Fibroblast of gingiva (primary cell): ENCODE data around the gene KCNH2.
"Not testable (repeated sequence)": the region's sequence is repeated elsewhere in the genome, so short reads cannot be mapped to it uniquely, and the experiment has no call there.

Experiments
- DNase-seq: peaks from one replicate; pipeline ENCODE4 v3.0.0-alpha.2; 2011; ENCODE audit warnings: low read depth

Gene KCNH2

DNA sequence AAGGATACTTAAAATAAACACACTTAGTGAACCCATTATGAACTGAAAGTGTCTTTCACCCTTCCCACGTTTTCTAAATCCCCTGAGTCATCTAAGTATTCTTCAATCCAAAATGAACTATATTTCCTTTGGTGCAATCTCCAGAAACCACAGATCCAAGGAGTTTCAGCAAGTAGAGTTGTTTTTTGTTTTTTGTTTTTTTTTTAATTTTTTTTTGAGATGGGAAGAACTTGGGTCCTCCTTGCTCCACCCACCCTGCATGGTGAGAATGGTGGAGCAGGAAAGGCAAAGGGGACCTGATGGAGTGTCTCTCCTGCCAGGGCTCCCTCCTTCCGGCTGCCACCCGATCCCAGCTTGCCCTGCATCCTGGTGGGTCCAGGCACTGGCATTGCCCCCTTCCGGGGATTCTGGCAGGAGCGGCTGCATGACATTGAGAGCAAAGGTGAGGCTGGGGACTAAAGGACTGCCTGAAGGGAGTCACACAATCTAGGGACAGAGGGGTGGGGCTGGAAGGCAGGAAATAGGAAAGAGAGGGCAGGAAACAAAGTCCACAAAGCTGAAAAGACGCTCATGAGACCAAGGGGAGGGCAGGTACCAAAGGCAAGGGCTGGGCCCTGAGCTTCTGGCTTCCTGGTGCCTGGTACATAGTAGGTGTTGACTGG, 34.0 kb upstream of the KCNH2 start:
- no peak for DNase-seq

- not testable (repeated sequence) for DNase-seq
These were observed 33.5 kb upstream of the KCNH2 start for GRCh38 chr7:151011616-151012015.

DNA sequence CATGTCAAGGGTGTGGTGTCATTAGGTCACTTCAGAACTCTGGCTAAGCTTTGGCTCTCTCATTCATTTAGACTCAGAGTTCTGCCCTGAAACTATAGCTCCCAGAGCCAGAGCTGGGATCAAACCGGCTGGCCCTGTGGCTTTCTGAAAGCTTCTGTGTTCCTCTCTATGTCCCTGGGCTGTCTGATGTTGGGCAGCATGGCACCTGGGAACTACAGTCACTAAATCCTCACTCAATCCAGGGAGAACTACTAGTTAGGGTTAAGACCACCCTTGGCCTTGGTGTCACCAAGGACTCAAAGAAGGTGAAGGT, 32.9 kb upstream of the KCNH2 start:
- no peak for DNase-seq

DNA sequence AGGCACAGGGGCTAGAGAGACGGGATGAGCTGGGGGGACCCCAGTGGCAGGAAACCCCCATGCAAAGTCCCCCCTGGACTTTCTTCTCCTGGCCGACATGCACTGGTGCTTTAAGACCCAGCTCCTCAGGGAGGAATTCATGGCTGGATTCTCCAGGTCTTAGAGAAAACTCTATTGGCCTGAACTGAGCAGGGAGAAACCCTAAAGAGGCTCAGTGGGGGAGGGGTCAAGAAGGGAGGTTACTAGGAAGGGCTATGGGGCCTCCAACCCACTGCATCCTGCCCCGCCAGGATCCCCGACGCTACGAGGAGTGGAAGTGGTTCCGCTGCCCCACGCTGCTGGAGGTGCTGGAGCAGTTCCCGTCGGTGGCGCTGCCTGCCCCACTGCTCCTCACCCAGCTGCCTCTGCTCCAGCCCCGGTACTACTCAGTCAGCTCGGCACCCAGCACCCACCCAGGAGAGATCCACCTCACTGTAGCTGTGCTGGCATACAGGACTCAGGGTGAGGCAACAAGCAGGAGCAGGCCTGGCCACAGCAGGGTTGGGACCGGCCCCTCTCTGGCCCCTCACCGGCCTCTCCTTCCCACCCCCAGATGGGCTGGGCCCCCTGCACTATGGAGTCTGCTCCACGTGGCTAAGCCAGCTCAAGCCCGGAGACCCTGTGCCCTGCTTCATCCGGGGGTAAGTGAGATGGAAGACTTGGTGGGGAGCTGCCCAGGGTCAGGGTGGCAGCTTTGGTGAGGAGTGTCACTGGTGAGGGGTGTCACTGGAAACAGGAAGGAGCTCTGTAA, 32.4 kb upstream of the KCNH2 start:
- DNase-seq: no peak

GRCh38 chr7:151010037-151010306, 31.9 kb upstream of the KCNH2 start:
- DNase-seq: no peak

- no peak for DNase-seq
These were observed 31.4 kb upstream of the KCNH2 start for GRCh38 chr7:151009327-151010036.

GRCh38 chr7:151008511-151009323, 30.6 kb upstream of the KCNH2 start:
- no peak for DNase-seq

GRCh38 chr7:151008143-151008510, 30.0 kb upstream of the KCNH2 start:
- no peak for DNase-seq

- DNase-seq: no peak
These were observed 29.4 kb upstream of the KCNH2 start for GRCh38 chr7:151007469-151007898.

DNA sequence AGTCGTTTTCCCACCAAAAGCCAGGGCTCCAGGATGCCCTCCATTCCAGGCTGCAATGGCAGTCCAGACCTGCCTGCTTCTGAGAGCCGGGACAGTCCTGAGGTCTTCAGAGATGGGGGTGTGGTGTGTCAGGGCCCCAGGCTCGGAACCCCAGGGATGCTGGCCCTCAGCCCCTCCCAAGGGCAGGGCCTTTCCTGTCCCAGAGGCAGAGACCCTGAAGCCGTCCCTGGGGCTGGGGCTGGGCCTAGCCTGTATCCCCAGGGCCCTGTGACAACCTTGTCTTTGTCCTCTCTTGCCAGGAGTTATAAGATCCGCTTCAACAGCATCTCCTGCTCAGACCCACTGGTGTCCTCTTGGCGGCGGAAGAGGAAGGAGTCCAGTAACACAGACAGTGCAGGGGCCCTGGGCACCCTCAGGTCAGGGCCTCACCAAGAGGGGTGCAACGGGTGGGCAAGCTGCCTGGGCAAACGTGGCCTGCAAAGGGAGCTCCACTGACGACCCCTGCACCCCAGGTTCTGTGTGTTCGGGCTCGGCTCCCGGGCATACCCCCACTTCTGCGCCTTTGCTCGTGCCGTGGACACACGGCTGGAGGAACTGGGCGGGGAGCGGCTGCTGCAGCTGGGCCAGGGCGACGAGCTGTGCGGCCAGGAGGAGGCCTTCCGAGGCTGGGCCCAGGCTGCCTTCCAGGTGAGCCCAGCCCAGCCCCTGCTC, 28.6 kb upstream of the KCNH2 start:
- DNase-seq: no peak

DNA sequence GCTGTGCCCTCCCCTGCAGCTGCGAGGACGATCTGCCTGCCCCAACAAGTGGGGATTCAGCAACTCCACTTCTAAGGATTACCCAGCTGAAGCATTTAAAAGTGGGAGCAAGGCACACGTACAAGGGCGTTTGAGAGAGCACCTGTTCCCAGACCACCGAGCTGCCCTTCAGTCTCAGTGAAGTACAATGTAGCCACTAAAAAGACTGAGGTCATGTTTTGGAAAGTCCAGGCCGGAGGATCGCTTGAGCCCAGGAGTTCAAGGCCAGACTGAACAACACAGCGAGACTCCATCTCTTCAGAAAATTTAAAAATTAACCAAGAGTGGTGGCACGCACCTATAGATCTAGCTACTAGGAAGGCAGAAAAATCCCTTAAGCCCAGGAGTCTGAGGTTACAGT, 27.4 kb upstream of the KCNH2 start:
- no peak for DNase-seq

- DNase-seq: no peak
These were observed 25.5 kb upstream of the KCNH2 start for GRCh38 chr7:151003572-151003971.

DNA sequence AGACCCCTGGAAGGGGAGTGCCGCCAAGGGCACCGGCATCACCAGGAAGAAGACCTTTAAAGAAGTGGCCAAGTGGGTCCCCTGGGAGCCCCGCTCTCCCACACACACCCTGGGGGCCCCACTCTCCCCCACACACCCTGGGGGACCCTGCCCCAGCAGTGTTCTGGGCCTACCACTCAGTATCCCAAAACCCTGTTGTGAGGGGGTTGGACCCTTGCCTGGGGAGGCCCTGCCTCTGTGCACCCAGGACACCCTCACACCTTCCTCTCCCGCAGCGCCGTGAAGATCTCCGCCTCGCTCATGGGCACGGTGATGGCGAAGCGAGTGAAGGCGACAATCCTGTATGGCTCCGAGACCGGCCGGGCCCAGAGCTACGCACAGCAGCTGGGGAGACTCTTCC, 23.4 kb upstream of the KCNH2 start:
- no peak for DNase-seq

DNA sequence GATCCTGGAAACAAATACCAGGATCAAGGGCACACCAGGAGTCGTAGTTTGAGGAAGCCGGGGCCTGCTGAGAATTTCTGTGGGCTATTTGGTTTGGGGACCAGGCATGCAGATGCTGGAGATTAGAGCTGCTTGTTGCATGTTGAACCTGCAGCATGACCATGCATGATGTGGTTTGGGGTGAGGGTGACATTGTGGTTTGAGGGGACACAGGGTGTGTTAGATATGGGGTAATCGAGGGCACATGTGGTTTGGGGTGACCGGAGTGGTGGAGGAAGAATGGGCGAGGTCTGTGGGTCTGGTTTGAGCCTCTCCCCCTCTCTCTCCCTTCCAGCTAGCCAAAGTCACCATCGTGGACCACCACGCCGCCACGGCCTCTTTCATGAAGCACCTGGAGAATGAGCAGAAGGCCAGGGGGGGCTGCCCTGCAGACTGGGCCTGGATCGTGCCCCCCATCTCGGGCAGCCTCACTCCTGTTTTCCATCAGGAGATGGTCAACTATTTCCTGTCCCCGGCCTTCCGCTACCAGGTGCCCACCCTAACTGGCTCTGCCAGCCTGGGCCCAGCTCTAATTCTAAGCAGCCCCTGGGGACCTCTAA, 22.9 kb upstream of the KCNH2 start:
- no peak for DNase-seq

DNA sequence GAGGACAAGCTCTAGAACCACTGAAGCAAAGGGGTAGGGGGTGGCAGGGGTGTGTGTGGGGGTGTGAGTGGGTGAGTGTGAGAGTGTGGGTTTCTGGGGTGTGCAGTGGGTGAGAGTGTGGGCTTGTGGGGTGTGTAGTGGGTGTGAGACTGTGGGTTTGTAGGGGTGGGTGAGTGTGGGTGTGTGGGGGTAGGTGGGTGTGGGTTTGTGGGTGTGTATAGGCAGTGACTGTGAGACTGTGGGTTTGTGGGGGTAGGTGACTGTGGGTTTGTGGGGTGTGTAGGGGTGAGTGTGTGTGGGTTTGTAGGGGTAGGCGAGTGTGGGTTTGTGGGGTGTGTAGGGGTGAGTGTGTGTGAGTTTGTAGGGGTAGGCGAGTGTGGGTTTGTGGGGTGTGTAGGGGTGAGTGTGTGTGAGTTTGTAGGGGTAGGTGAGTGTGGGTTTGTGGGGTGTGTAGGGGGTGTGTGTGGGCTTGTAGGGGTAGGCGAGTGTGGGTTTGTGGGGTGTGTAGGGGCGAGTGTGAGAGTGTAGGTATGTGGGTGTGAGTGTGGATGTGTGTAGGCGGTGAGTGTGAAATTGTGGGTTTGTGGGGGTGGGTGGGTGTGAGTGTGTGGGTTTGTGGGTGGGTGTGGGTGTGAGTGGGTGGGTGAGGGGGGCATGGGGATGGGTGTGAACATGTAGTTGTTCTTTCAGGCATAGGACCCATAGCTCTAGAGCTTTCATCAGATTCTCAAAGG, 21.5 kb upstream of the KCNH2 start:
- no peak for DNase-seq

DNA sequence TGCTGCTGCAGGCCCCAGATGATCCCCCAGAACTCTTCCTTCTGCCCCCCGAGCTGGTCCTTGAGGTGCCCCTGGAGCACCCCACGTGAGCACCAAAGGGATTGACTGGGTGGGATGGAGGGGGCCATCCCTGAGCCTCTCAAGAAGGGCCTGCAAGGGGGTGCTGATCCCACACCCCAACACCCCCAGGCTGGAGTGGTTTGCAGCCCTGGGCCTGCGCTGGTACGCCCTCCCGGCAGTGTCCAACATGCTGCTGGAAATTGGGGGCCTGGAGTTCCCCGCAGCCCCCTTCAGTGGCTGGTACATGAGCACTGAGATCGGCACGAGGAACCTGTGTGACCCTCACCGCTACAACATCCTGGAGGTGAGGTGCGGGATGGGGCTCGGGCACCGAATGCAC, 20.9 kb upstream of the KCNH2 start:
- DNase-seq: no peak

GRCh38 chr7:150998341-150998740, 20.2 kb upstream of the KCNH2 start:
- no peak for DNase-seq

- DNase-seq: no peak
These were observed 19.7 kb upstream of the KCNH2 start for GRCh38 chr7:150997817-150998216.

DNA sequence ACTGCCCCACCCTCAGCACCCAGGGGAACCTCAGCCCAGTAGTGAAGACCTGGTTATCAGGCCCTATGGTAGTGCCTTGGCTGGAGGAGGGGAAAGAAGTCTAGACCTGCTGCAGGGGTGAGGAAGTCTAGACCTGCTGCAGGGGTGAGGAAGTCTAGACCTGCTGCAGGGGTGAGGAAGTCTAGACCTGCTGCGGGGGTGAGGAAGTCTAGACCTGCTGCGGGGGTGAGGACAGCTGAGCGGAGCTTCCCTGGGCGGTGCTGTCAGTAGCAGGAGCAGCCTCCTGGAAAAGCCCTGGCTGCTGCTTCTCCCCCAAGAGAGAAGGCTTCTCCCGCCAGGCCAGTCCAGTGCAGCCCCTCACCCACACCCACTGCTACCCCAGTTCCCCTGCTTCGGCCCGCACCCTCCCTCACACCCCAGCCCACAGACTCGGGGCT, 19.0 kb upstream of the KCNH2 start:
- DNase-seq: no peak

DNA sequence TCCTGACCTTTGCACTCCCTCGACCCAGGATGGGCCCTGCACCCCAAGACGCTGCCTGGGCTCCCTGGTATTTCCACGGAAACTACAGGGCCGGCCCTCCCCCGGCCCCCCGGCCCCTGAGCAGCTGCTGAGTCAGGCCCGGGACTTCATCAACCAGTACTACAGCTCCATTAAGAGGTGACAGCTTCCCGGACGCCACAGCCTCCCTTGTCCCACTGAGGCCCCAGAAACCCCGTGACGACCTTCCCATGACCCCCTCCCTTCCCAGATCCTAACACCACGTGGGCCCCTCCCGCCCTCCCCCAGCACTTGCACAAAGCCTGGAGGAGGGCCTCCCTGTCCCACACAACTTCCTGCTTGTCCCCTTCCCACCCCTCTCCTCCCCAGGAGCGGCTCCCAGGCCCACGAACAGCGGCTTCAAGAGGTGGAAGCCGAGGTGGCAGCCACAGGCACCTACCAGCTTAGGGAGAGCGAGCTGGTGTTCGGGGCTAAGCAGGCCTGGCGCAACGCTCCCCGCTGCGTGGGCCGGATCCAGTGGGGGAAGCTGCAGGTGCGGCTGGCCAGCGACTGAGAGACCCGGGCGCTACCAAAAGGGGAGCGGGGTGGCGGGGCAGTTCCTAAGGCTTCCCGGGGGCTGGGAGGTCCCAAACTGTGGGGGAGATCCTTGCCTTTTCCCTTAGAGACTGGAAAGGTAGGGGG, 18.4 kb upstream of the KCNH2 start:
- no peak for DNase-seq
